Prostate gland (tissue), 2 donors: Measurements from ENCODE around the gene PAX6. TPM values are rescaled to one million over a fixed set of nuclear protein-coding genes. Genes with fewer than 3 reads are reported as not detected.

ENCODE experiments used
- DNase-seq: peaks from one replicate; pipeline ENCODE4 v3.0.0-alpha.2; 2019; ENCODE audit warnings: low spot score
- H3K27ac ChIP-seq, 2 donors: fragments of 200-600 bp; sonication (generic); 2 replicates each; pipeline ENCODE4 v1.5.1; 2017 to 2019
- H3K27me3 ChIP-seq: fragments of 200-600 bp; sonication (generic); replicated peaks from 2 replicates; pipeline ENCODE4 v1.5.1; 2019; ENCODE audit not compliant: insufficient read depth
- H3K36me3 ChIP-seq, 2 donors: fragments of 200-600 bp; sonication (generic); 1 replicate in 1 of 2; 2 replicates in 1 of 2; pipeline versions ENCODE4 v1.5.1 to v1.8.1; 2017 to 2019
- H3K4me1 ChIP-seq: fragments of 200-600 bp; sonication (generic); replicated peaks from 2 replicates; pipeline ENCODE4 v1.5.1; 2019
- H3K4me3 ChIP-seq, 2 donors: fragments of 200-600 bp; sonication (generic); 2 replicates each; pipeline ENCODE4 v1.5.1; 2017 to 2019
- H3K9me3 ChIP-seq: fragments of 200-600 bp; sonication (generic); 2 replicates; pipeline ENCODE4 v1.5.1; 2017
- CTCF ChIP-seq, 4 experiments: fragments of 200-600 bp in 2 of 4; fragments of 450-650 bp in 2 of 4; sonication (generic) in 2 of 4; IDR thresholded peaks; 1 replicate in 3 of 4; 2 replicates in 1 of 4; pipeline ENCODE4 v1.5.1; 2016 to 2019; ENCODE audit warnings: antibody characterized with exemption in 4 of 4, mild to moderate bottlenecking in 2 of 4, moderate library complexity in 2 of 4
- POLR2A ChIP-seq: fragments of 450-650 bp; IDR thresholded peaks from one replicate; pipeline ENCODE4 v1.6.1; 2016; ENCODE audit warnings: antibody characterized with exemption, mild to moderate bottlenecking
- POLR2AphosphoS5 ChIP-seq: sonication (generic); formaldehyde crosslinking; IDR thresholded peaks from one replicate; pipeline ENCODE4 v1.6.1; 2017; ENCODE audit warnings: antibody characterized with exemption
- WGBS: methylation state at CpG from one replicate; pipeline ENCODE4 v1.1.5; 2018; 5-methylcytosine and 5-hydroxymethylcytosine counted together
- intact Hi-C: fragments of 100-400 bp; cut with DNase I; formaldehyde crosslinking; loops from one replicate; pipeline ENCODE4 v1.14.2; 2022
- total RNA-seq, 2 donors: library from RNA; depleted of rRNA; stranded (reverse); fragments of >200 nt; gene quantifications; one replicate each; pipeline ENCODE4 v1.1.0, GENCODE V29; 2016

Gene PAX6
- total RNA-seq, 2 donors from 2014 or later = 0.80 TPM; not detected in 1

GRCh38 chr11:31847761-31848160, 36.6 kb upstream of the PAX6 start:
- WGBS = 87% methylated on average over 2 of the region's 2 CpGs
- no peak overlapping the region for H3K4me3 ChIP-seq
- TF ChIP-seq POLR2A = no peak
- no peak for TF ChIP-seq CTCF (IDR thresholded peaks at IDR 0.05)
- no peak for TF ChIP-seq POLR2AphosphoS5

GRCh38 chr11:31845331-31845730, 34.2 kb upstream of the PAX6 start:
- no peaks in the 10 kb centered on the region for H3K36me3 ChIP-seq
- H3K4me3 ChIP-seq = no peak overlapping the region
- no peaks in the 10 kb centered on the region for H3K27me3 ChIP-seq
- H3K27ac ChIP-seq = no peak overlapping the region
- H3K9me3 ChIP-seq = no peaks in the 10 kb centered on the region
- 39% methylated on average over 1 of the region's 1 CpG for WGBS
- H3K4me1 ChIP-seq = no peaks in the 10 kb centered on the region
- no peak for DNase-seq
- no peak for TF ChIP-seq POLR2A
- TF ChIP-seq POLR2AphosphoS5 = no peak
- TF ChIP-seq CTCF (IDR thresholded peaks at IDR 0.05) = no peak
- intact Hi-C loops = no loop called here

More at GRCh38 chr11:31847761-31848160, 36.6 kb upstream of the PAX6 start:
- intact Hi-C loops = no loop called here
- Histone ChIP-seq H3K9me3 (no peaks in the 10 kb centered on the region), H3K27me3 (no peaks in the 10 kb centered on the region), H3K4me1 (no peaks in the 10 kb centered on the region), H3K36me3 (no peaks in the 10 kb centered on the region), H3K27ac (no peak overlapping the region)
- DNase-seq = no peak

GRCh38 chr11:31844351-31844750, 33.2 kb upstream of the PAX6 start:
- H3K27me3 ChIP-seq = no peaks in the 10 kb centered on the region
- 50% methylated on average over 6 of the region's 6 CpGs for WGBS
- no peak overlapping the region for H3K27ac ChIP-seq
- intact Hi-C loops = no loop called here
- TF ChIP-seq POLR2AphosphoS5 (no peak), POLR2A (no peak), CTCF (IDR thresholded peaks at IDR 0.05) (no peak)
- no peaks in the 10 kb centered on the region for H3K4me1 ChIP-seq
- no peak for DNase-seq
- H3K36me3 ChIP-seq = no peaks in the 10 kb centered on the region
- no peak overlapping the region for H3K4me3 ChIP-seq
- H3K9me3 ChIP-seq = no peaks in the 10 kb centered on the region

GRCh38 chr11:31841435-31841834, 30.3 kb upstream of the PAX6 start:
- H3K4me1 ChIP-seq = no peaks in the 10 kb centered on the region
- H3K4me3 ChIP-seq = no peak overlapping the region
- TF ChIP-seq POLR2A (no peak), CTCF (IDR thresholded peaks at IDR 0.05) (no peak), POLR2AphosphoS5 (no peak)
- no peaks in the 10 kb centered on the region for H3K27me3 ChIP-seq
- no peaks in the 10 kb centered on the region for H3K36me3 ChIP-seq
- no peak for DNase-seq
- no peak overlapping the region for H3K27ac ChIP-seq
- H3K9me3 ChIP-seq = no peaks in the 10 kb centered on the region
- 84% methylated on average over 3 of the region's 3 CpGs for WGBS
- intact Hi-C loops = no loop called here

- Histone ChIP-seq H3K36me3 (no peaks in the 10 kb centered on the region), H3K27me3 (no peaks in the 10 kb centered on the region), H3K4me1 (no peaks in the 10 kb centered on the region), H3K4me3 (no peak overlapping the region), H3K9me3 (no peaks in the 10 kb centered on the region), H3K27ac (no peak overlapping the region)
- TF ChIP-seq POLR2AphosphoS5 (no peak), POLR2A (no peak), CTCF (IDR thresholded peaks at IDR 0.05) (no peak)
- intact Hi-C loops = no loop called here
- 60% methylated on average over 1 of the region's 1 CpG for WGBS
- DNase-seq = no peak
These were observed 23.1 kb upstream of the PAX6 start for GRCh38 chr11:31834237-31834636.
